Caco-2 (cell line): ENCODE results near the gene RAD23B. TPM values are rescaled to one million over a fixed set of nuclear protein-coding genes. Genes with fewer than 3 reads are reported as not detected.
"Not testable (repeated sequence)": the region's sequence is repeated elsewhere in the genome, so short reads cannot be mapped to it uniquely, and the experiment has no call there.

Source experiments
- BruUV-seq: library from RNA; stranded (reverse); fragments of 400-500 nt; replicated peaks from 2 replicates; lab custom pipeline; 2021; lab: Mats Ljungman, UMichigan
- CTCF ChIA-PET: fragments of 300-600 bp; sonication (Branson Sonifier 250); formaldehyde crosslinking; loops from one replicate; lab custom pipeline; 2022; ENCODE audit warnings: antibody characterized with exemption; lab: Charles Lee
- POLR2A ChIA-PET: fragments of 300-600 bp; sonication (Branson Sonifier 250); formaldehyde crosslinking; loops from one replicate; lab custom pipeline; 2022; ENCODE audit warnings: antibody characterized with exemption; lab: Charles Lee
- DNase-seq, 2 experiments: peaks; one replicate each; pipeline versions ENCODE4 v3.0.0 to v3.0.0-alpha.2; 2020 to 2022
- H3K27me3 ChIP-seq: replicated peaks from 2 replicates; pipeline ENCODE4 v1.6.0; 2011; ENCODE audit warnings: low read length; ENCODE audit not compliant: control insufficient read depth, insufficient read depth
- H3K36me3 ChIP-seq: 2 replicates; pipeline ENCODE4 v1.5.1; 2011; ENCODE audit warnings: low read length; ENCODE audit not compliant: control insufficient read depth, insufficient read depth
- H3K4me1 ChIP-seq: fragments of 250-450 bp; sonication (Bioruptor Pico); 2 replicates; pipeline ENCODE4 v1.5.1; 2020; ENCODE audit warnings: mild to moderate bottlenecking
- H3K4me3 ChIP-seq: 2 replicates; pipeline ENCODE4 v1.5.1; 2011; ENCODE audit warnings: low read depth, mild to moderate bottlenecking, control low read depth, low read length
- H3K9me3 ChIP-seq: fragments of 250-450 bp; sonication (Bioruptor Pico); 2 replicates; pipeline ENCODE4 v1.5.1; 2020; ENCODE audit warnings: mild to moderate bottlenecking, moderate library complexity
- H3K27ac Mint-ChIP-seq: one replicate; pipeline ENCODE4 v1.8.0; 2022; ENCODE audit warnings: mixed read lengths; ENCODE audit not compliant: unreplicated experiment
- H3K27me3 Mint-ChIP-seq: one replicate; pipeline ENCODE4 v1.8.0; 2022; ENCODE audit warnings: mixed read lengths; ENCODE audit not compliant: insufficient read depth, unreplicated experiment
- H3K36me3 Mint-ChIP-seq: one replicate; pipeline ENCODE4 v1.8.0; 2022; ENCODE audit warnings: mild to moderate bottlenecking, mixed read lengths; ENCODE audit not compliant: insufficient read depth, unreplicated experiment
- H3K4me1 Mint-ChIP-seq: one replicate; pipeline ENCODE4 v1.8.0; 2022; ENCODE audit warnings: low read depth, mixed read lengths; ENCODE audit not compliant: unreplicated experiment
- H3K4me3 Mint-ChIP-seq: one replicate; pipeline ENCODE4 v1.8.0; 2022; ENCODE audit warnings: mild to moderate bottlenecking, moderate library complexity, mixed read lengths; ENCODE audit not compliant: unreplicated experiment
- H3K9me3 Mint-ChIP-seq: one replicate; pipeline ENCODE4 v1.8.0; 2022; ENCODE audit warnings: mixed read lengths; ENCODE audit not compliant: unreplicated experiment
- intact Hi-C: fragments of 100-400 bp; cut with micrococcal nuclease; formaldehyde crosslinking; loops from one replicate; pipeline ENCODE4 v1.10.0; 2022; ENCODE audit not compliant: unreplicated experiment
- total RNA-seq: library from RNA; stranded (reverse); gene quantifications from 2 replicates; pipeline ENCODE4 v1.2.3, GENCODE V29; 2022
- TF ChIP-seq, protein P1 (sequence below), 2 experiments: fragments of 200-600 bp in 1 of 2; IDR thresholded peaks; 1 replicate in 1 of 2; 2 replicates in 1 of 2; pipeline versions ENCODE4 v1.5.1 to v1.8.0; 2011 to 2022; ENCODE audit warnings: antibody characterized with exemption in 1 of 2, control low read depth in 1 of 2, inconsistent platforms in 1 of 2, low read depth in 1 of 2, low read length in 1 of 2, mild to moderate bottlenecking in 1 of 2, moderate library complexity in 1 of 2; ENCODE audit not compliant: insufficient read depth in 1 of 2, severe bottlenecking in 1 of 2, unreplicated experiment in 1 of 2

RAD23B gene
- total RNA-seq, 1 experiment from 2014 or later: 188 TPM

- H3K4me3 Mint-ChIP-seq: peak overlapping the region; percentile 23
These were observed 31.2 kb upstream of the RAD23B start for GRCh38 chr9:107251756-107252322.

DNA sequence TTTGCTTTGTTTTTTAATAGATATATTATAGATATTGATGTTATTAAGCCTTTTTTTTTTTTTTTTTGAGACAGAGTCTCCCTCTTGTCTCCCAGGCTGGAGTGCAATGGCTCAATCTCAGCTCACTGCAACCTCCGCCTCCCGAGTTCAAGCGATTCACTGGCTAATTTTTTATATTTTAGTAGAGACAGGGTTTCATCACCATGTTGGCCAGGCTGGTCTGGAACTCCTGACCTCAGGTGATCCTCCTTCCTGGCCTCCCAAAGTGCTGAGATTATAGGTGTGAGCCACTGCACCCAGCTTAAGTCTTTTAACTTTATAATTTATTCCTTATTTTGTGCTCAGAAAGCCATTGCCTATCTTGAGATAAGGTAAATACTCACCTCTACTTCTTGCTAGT is 24.2 kb upstream of the RAD23B start:
- Histone ChIP-seq H3K4me1 (0 out of 2 replicates have a peak, but pooled peaks cover 7% of the 10 kb centered on the region), H3K27me3 (no peaks in the 10 kb centered on the region), H3K36me3 (no peaks in the 10 kb centered on the region), H3K4me3 (no peak overlapping the region), H3K9me3 (no peaks in the 10 kb centered on the region)
- Mint-ChIP-seq H3K4me1 (peaks cover 7% of the 10 kb centered on the region), H3K36me3 (no peaks in the 10 kb centered on the region), H3K9me3 (no peaks in the 10 kb centered on the region), H3K27me3 (no peaks in the 10 kb centered on the region), H3K4me3 (no peak overlapping the region), H3K27ac (no peak overlapping the region)
- intact Hi-C loops: no loop called here
- CTCF ChIA-PET: no interaction called here
- no peak for DNase-seq
- no TSS peak for BruUV-seq
- POLR2A ChIA-PET: no interaction called here
- TF ChIP-seq, protein P1, sequence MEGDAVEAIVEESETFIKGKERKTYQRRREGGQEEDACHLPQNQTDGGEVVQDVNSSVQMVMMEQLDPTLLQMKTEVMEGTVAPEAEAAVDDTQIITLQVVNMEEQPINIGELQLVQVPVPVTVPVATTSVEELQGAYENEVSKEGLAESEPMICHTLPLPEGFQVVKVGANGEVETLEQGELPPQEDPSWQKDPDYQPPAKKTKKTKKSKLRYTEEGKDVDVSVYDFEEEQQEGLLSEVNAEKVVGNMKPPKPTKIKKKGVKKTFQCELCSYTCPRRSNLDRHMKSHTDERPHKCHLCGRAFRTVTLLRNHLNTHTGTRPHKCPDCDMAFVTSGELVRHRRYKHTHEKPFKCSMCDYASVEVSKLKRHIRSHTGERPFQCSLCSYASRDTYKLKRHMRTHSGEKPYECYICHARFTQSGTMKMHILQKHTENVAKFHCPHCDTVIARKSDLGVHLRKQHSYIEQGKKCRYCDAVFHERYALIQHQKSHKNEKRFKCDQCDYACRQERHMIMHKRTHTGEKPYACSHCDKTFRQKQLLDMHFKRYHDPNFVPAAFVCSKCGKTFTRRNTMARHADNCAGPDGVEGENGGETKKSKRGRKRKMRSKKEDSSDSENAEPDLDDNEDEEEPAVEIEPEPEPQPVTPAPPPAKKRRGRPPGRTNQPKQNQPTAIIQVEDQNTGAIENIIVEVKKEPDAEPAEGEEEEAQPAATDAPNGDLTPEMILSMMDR (IDR thresholded peaks at IDR 0.05; ENCODE audit: insufficient read depth in 1 of 2, low read depth in 1 of 2, low read length in 1 of 2, severe bottlenecking in 1 of 2, unreplicated experiment in 1 of 2): no peak

More at GRCh38 chr9:107251756-107252322, 31.2 kb upstream of the RAD23B start:
- H3K4me3 ChIP-seq: no peak overlapping the region
- H3K4me1 ChIP-seq: peaks cover 49% of the 10 kb centered on the region
- no peaks in the 10 kb centered on the region for H3K9me3 ChIP-seq
- H3K36me3 ChIP-seq: no peaks in the 10 kb centered on the region
- TF ChIP-seq, protein P1 (IDR thresholded peaks at IDR 0.05; ENCODE audit: insufficient read depth in 1 of 2, low read depth in 1 of 2, low read length in 1 of 2, severe bottlenecking in 1 of 2, unreplicated experiment in 1 of 2): no peak
- intact Hi-C loops: no loop called here
- H3K27ac Mint-ChIP-seq: peak overlapping the region; percentile 67
- H3K27me3 Mint-ChIP-seq: no peaks in the 10 kb centered on the region
- POLR2A ChIA-PET: no interaction called here
- peaks cover 10% of the 10 kb centered on the region for H3K9me3 Mint-ChIP-seq
- CTCF ChIA-PET: no interaction called here
- BruUV-seq: no TSS peak
- no peak for DNase-seq
- no peaks in the 10 kb centered on the region for H3K27me3 ChIP-seq
- H3K36me3 Mint-ChIP-seq: no peaks in the 10 kb centered on the region
- peaks cover 40% of the 10 kb centered on the region for H3K4me1 Mint-ChIP-seq

GRCh38 chr9:107259751-107260313 is 23.2 kb upstream of the RAD23B start:
- H3K4me3 Mint-ChIP-seq, H3K36me3 Mint-ChIP-seq, H3K4me3 ChIP-seq, intact Hi-C loops, H3K4me1 ChIP-seq, H3K36me3 ChIP-seq, H3K27ac Mint-ChIP-seq, H3K27me3 ChIP-seq, H3K9me3 Mint-ChIP-seq, H3K9me3 ChIP-seq, DNase-seq, BruUV-seq, H3K27me3 Mint-ChIP-seq, H3K4me1 Mint-ChIP-seq: not testable (repeated sequence)
- CTCF ChIA-PET: interaction anchor here (1.0 kb wide), 1 partner anchor 11 kb away, joined by 7 read pairs; no protein-coding TSS in a partner anchor
- POLR2A ChIA-PET: interaction anchor here (1.4 kb wide), 1 partner anchor 10 kb away, joined by 4 read pairs; no protein-coding TSS in a partner anchor
